Measurements from ENCODE around the gene TPK1.

Gene TPK1

DNA sequence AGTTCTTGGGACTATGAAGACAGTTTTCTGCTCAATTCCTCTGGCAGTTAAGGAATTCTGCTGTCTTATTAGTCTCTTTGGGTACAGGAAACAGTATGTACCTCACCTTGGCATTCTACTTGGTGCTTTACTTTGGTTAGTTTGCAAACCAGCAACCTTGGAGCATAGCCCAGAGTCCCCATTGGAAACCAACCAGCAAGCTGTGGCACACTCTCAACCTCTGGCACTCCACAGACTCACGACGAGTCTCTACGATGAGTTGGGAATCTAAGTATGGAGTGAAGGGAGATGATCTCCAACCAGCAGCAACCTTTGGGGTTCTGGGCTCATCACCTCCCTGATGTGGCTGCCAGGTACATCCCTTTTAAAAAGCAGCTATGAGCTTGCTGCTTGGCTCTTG, 43.8 kb downstream of the TPK1 start:
- H3K4me3 ChIP-seq (replicated peaks; ENCODE audit: low read depth, low read length) = no peak overlapping the region
- no peak for DNase-seq (ENCODE audit: extremely low read depth, low read depth)
- TF ChIP-seq, protein P1, sequence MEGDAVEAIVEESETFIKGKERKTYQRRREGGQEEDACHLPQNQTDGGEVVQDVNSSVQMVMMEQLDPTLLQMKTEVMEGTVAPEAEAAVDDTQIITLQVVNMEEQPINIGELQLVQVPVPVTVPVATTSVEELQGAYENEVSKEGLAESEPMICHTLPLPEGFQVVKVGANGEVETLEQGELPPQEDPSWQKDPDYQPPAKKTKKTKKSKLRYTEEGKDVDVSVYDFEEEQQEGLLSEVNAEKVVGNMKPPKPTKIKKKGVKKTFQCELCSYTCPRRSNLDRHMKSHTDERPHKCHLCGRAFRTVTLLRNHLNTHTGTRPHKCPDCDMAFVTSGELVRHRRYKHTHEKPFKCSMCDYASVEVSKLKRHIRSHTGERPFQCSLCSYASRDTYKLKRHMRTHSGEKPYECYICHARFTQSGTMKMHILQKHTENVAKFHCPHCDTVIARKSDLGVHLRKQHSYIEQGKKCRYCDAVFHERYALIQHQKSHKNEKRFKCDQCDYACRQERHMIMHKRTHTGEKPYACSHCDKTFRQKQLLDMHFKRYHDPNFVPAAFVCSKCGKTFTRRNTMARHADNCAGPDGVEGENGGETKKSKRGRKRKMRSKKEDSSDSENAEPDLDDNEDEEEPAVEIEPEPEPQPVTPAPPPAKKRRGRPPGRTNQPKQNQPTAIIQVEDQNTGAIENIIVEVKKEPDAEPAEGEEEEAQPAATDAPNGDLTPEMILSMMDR (IDR thresholded peaks at IDR 0.05; ENCODE audit: low read depth, low read length, missing control alignments) = no peak

DNA sequence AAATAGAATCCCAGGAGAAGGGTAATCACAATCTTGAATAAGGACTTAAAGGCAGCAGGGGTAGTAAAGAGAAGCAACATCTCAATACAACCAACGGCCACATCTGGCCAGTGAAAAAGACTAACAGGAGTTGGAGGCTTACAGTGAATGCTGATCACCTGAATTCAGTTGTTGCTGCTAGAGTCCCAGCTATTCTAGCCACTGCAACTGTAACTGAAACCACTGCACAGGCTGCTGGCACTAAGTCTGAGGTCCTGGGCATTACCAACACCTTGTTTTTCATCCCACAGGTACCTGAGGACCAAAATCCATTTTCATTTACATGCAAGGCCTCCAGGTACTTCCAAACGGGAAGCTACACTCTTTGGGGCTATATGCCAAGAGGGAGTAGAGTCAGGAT, 44.4 kb downstream of the TPK1 start:
- TF ChIP-seq, protein P1 (IDR thresholded peaks at IDR 0.05; ENCODE audit: low read depth, low read length, missing control alignments) = no peak
- no peak overlapping the region for H3K4me3 ChIP-seq (replicated peaks; ENCODE audit: low read depth, low read length)
- no peak for DNase-seq (ENCODE audit: extremely low read depth, low read depth)

DNA sequence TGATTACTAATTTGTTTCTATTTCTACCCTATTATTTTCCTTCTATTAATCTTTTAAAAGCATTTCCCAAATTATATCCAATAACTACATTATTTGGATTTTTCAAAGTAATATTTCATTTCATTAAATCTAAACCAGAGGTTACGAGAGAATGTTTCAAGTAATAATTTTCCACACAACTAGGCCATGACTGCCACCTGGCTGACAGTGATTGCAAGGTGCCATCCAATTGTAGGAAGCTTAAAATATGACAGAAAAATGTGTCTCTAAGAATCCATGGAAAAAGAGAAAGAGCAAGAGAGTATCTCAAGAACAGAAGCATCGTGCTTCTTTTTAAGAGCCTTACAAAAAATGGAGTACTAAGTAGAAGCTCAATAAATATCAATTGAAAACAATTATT, 48.7 kb downstream of the TPK1 start:
- H3K4me3 ChIP-seq (replicated peaks; ENCODE audit: low read depth, low read length) = no peak overlapping the region
- TF ChIP-seq, protein P1 (IDR thresholded peaks at IDR 0.05; ENCODE audit: low read depth, low read length, missing control alignments) = no peak
- DNase-seq (ENCODE audit: extremely low read depth, low read depth) = no peak

DNA sequence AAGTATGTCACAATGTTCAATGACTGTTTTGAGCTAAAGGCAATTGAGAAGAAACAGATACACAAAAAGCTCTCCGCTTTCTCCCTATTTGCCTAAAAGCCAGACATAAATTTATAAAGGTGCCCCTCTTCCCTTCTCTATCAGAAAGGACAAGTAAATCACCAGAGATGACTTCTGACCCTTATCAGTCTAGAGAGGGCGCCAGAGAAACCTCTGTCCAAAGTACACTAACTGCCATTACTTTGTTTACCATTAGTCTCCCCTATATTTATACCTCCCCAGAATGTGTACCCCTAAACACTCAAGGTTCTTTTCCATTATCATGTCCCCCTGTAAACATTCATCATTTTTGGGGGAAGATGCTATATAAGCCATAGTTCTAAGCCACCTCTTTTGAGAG, 49.3 kb downstream of the TPK1 start:
- no peak for DNase-seq (ENCODE audit: extremely low read depth, low read depth)
- no peak overlapping the region for H3K4me3 ChIP-seq (replicated peaks; ENCODE audit: low read depth, low read length)
- TF ChIP-seq, protein P1 (IDR thresholded peaks at IDR 0.05; ENCODE audit: low read depth, low read length, missing control alignments) = no peak

DNA sequence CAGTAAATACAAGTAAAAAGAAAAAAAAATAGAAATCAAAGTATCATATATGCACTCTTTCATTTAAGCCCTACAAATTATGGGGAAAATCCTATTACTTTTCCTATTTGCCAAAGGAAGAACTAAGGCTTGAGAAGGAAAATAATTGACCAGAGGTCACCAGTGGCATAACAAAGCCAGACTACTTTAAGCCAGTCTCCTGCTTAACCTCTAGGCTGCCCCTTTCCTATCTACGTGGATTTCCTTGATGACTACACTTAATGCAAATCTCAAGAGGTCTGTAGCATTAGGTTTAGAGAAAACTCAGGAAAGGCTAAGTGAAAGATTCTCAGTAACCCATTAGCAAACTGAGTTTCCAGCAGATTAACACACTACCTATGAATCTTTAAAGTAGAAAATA, 49.8 kb downstream of the TPK1 start:
- TF ChIP-seq, protein P1 (IDR thresholded peaks at IDR 0.05; ENCODE audit: low read depth, low read length, missing control alignments) = no peak
- DNase-seq (ENCODE audit: extremely low read depth, low read depth) = no peak
- no peak overlapping the region for H3K4me3 ChIP-seq (replicated peaks; ENCODE audit: low read depth, low read length)

DNA sequence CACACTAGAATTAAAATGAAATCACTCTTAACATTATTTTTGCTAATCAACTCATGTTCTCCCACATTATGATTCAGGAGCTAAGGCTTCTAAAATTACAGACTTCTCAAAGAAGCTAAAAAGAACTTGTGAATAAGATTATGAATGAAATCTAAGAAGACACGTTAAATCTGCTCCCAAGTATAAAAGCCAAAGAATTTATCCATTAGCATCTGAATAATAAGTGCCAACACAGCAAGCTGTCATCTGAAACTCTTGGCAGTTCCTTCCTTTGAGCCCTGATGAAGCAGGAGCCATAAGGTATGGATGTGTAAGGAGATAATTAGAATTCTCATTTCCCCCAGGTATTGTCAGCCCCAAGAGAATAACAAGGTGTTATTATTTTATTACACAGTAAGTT, 50.3 kb downstream of the TPK1 start:
- TF ChIP-seq, protein P1 (IDR thresholded peaks at IDR 0.05; ENCODE audit: low read depth, low read length, missing control alignments) = no peak
- no peak for DNase-seq (ENCODE audit: extremely low read depth, low read depth)

DNA sequence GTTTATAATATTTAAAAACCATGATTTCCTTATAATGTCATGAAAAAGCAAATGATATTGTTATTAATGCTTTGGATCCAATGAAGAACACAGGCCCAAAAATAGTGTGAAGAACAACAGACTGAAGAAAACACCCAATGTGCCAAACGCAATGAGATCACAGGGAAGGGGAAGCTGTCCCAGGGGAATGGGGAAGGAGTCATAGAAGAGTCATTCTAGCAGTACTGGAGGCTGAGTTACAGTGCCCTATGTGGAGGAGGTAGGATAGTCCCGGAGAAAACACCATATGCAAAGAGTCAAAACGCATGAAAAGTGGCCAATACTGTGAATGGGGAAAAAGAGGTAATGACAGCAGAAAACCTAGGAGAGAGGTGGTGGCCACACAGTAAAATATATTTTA, 50.9 kb downstream of the TPK1 start:
- TF ChIP-seq, protein P1 (IDR thresholded peaks at IDR 0.05; ENCODE audit: low read depth, low read length, missing control alignments) = no peak
- DNase-seq (ENCODE audit: extremely low read depth, low read depth) = no peak
- no peak overlapping the region for H3K4me3 ChIP-seq (replicated peaks; ENCODE audit: low read depth, low read length)

More for the DNA sequence above, 50.3 kb downstream of the TPK1 start:
- no peak overlapping the region for H3K4me3 ChIP-seq (replicated peaks; ENCODE audit: low read depth, low read length)

All from HFF-Myc (cell line).